Measurements from ENCODE around the gene ABITRAM. TPM values are rescaled to one million over a fixed set of nuclear protein-coding genes. Genes with fewer than 3 reads are reported as not detected.

ABITRAM gene
- total RNA-seq, 4 donors from 2014 or later, result 3.3 to 15.6 (median 11.2) TPM

DNA sequence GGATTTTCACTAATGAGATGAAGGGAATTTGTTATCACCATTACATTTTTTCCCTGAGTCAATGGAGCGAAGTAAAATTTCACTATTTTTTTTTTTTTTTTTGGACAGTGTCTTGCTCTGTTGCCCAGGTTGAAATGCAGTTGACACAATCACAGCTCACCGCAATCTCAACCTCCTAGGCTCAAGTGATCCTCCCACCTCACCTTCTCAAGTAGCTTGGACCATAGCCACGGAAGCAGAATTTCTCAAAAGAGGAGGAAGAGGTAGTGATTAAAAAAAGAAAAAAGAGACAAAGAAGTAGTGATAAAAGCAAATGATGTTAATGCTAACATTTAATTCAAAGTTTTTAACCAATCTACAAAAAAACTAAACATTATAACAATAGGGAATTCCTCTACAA is 30.0 kb upstream of the ABITRAM start:
- H3K27ac ChIP-seq, result no peak overlapping the region
- no peak overlapping the region for H3K4me3 ChIP-seq
- H3K36me3 ChIP-seq, result peaks cover 0 to 89% (median 0%) of the 10 kb centered on the region in 3 donors
- no peaks in the 10 kb centered on the region for H3K4me1 ChIP-seq
- H3K9me3 ChIP-seq, result no peaks in the 10 kb centered on the region
- no peak for TF ChIP-seq POLR2A (IDR thresholded peaks at IDR 0.05)
- TF ChIP-seq CTCF (IDR thresholded peaks at IDR 0.05), result no peak
- no peak for DNase-seq
- H3K27me3 ChIP-seq, result no peaks in the 10 kb centered on the region

DNA sequence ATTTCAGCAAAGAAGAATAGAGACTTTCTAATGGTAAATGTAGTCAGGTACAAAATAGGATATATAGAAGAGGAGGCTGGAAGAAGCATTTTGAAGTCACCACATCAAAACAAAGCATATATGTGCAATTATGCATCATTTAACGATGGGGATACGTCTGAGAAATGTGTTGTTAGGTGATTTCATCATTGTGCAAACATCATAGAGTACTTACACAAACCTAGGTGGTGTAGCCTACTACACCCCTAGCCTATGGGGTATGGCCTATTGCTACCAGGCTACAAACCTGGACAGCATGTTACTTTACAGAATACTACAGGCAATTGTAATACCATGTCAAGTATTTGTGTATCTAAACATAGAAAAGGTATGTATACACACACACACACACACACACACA is 28.7 kb upstream of the ABITRAM start:
- peaks cover 0 to 89% (median 0%) of the 10 kb centered on the region in 3 donors for H3K36me3 ChIP-seq
- H3K9me3 ChIP-seq, result no peaks in the 10 kb centered on the region

DNA sequence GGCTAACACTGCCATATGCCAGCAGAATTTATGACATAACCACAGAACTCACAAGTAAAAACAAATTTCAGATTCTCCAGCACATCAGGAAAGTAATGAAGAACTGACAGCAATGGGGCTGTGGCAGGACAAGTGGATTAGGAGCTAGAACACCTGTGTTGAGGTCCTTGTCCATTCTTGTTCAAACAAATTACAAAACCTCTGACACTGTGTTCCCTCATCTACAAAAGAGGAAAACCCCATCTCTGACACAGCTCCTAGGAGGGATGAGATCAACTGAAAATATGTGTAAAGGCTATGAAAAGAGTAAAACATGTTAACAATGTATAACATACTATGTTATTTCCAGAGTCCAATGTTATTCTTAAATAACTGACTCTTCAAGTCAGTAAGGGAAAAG is 23.8 kb upstream of the ABITRAM start:
- Histone ChIP-seq H3K4me3 (no peak overlapping the region), H3K27ac (no peak overlapping the region), H3K4me1 (no peaks in the 10 kb centered on the region), H3K9me3 (no peaks in the 10 kb centered on the region), H3K27me3 (no peaks in the 10 kb centered on the region), H3K36me3 (peaks cover 0 to 92% (median 0%) of the 10 kb centered on the region in 3 donors)
- TF ChIP-seq POLR2A (IDR thresholded peaks at IDR 0.05) (no peak), CTCF (IDR thresholded peaks at IDR 0.05) (no peak)
- DNase-seq, result no peak

More for the DNA sequence above, 28.7 kb upstream of the ABITRAM start:
- no peak for DNase-seq
- Histone ChIP-seq H3K4me1 (no peaks in the 10 kb centered on the region), H3K27ac (no peak overlapping the region), H3K27me3 (no peaks in the 10 kb centered on the region), H3K4me3 (no peak overlapping the region)
- TF ChIP-seq CTCF (IDR thresholded peaks at IDR 0.05) (no peak), POLR2A (IDR thresholded peaks at IDR 0.05) (no peak)

GRCh38 chr9:108910914-108911313 is 23.3 kb upstream of the ABITRAM start:
- H3K36me3 ChIP-seq, result peaks cover 0 to 92% (median 0%) of the 10 kb centered on the region in 3 donors
- H3K27ac ChIP-seq, result no peak overlapping the region
- H3K4me3 ChIP-seq, result no peak overlapping the region
- H3K9me3 ChIP-seq, result no peaks in the 10 kb centered on the region
- no peak for DNase-seq
- TF ChIP-seq POLR2A (IDR thresholded peaks at IDR 0.05) (no peak), CTCF (IDR thresholded peaks at IDR 0.05) (no peak)
- H3K4me1 ChIP-seq, result no peaks in the 10 kb centered on the region
- H3K27me3 ChIP-seq, result no peaks in the 10 kb centered on the region

DNA sequence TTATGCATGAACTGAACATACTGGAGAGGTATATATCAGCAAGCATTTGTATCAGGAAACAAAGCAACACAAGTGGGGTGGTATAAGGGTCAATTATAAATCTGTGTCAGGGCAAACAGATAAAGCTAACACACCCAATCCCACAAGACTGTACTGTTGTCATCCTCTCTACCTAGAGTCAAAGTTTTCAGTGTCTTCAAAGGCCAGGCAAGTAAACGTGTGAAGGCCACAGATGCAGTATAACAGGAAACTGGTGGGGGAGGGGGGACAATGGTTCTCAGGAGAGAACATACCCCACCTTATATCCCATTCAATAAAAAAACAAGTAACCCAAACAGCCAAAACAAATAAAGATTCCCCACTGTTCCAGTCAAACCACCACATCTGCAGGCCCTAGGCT is 22.4 kb upstream of the ABITRAM start:
- peaks cover 0 to 91% (median 0%) of the 10 kb centered on the region in 3 donors for H3K36me3 ChIP-seq
- H3K27ac ChIP-seq, result no peak overlapping the region
- no peak for DNase-seq
- no peaks in the 10 kb centered on the region for H3K4me1 ChIP-seq
- H3K27me3 ChIP-seq, result no peaks in the 10 kb centered on the region
- H3K9me3 ChIP-seq, result no peaks in the 10 kb centered on the region
- TF ChIP-seq POLR2A (IDR thresholded peaks at IDR 0.05) (no peak), CTCF (IDR thresholded peaks at IDR 0.05) (no peak)
- H3K4me3 ChIP-seq, result no peak overlapping the region

DNA sequence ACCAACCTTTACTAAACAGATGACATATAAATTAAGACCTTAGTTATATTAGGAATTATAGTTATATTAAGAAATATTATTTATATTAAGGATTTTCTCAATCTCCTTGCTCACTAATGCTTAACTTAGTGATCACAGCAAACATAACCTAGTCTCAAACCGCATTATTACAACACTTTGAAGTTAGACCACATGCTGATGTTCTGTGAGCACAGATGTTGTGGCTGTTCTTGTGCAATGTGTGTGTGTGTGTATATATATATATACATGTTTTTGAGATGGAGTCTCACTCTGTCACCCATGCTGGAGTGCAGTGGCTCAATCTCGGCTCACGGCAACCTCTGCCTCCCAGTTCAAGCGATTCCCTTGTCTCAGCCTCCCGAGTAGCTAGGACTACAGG is 20.8 kb upstream of the ABITRAM start:
- no peaks in the 10 kb centered on the region for H3K9me3 ChIP-seq
- H3K36me3 ChIP-seq, result peaks cover 0 to 90% (median 0%) of the 10 kb centered on the region in 3 donors

More for the DNA sequence above, 20.8 kb upstream of the ABITRAM start:
- H3K27me3 ChIP-seq, result no peaks in the 10 kb centered on the region
- TF ChIP-seq POLR2A (IDR thresholded peaks at IDR 0.05) (no peak), CTCF (IDR thresholded peaks at IDR 0.05) (no peak)
- H3K27ac ChIP-seq, result no peak overlapping the region
- H3K4me1 ChIP-seq, result no peaks in the 10 kb centered on the region
- no peak for DNase-seq
- no peak overlapping the region for H3K4me3 ChIP-seq
